Endothelial cell (in vitro differentiated cells): ENCODE data around the gene CNOT2. TPM values are rescaled to one million over a fixed set of nuclear protein-coding genes. Genes with fewer than 3 reads are reported as not detected.

ENCODE experiments used
- DNase-seq: peaks from one replicate; pipeline ENCODE4 v3.0.0; 2021; ENCODE audit warnings: low spot score
- H3K27ac Mint-ChIP-seq: one replicate; pipeline ENCODE4 v1.8.0; 2021; ENCODE audit warnings: mixed read lengths, inconsistent platforms; ENCODE audit not compliant: unreplicated experiment
- H3K27me3 Mint-ChIP-seq: one replicate; pipeline ENCODE4 v1.8.0; 2021; ENCODE audit warnings: mild to moderate bottlenecking, moderate library complexity, mixed read lengths, inconsistent platforms; ENCODE audit not compliant: unreplicated experiment
- H3K36me3 Mint-ChIP-seq: one replicate; pipeline ENCODE4 v1.8.0; 2021; ENCODE audit warnings: mild to moderate bottlenecking, low read depth, mixed read lengths, inconsistent platforms; ENCODE audit not compliant: unreplicated experiment
- H3K4me1 Mint-ChIP-seq: one replicate; pipeline ENCODE4 v1.8.0; 2021; ENCODE audit warnings: mild to moderate bottlenecking, mixed read lengths, inconsistent platforms; ENCODE audit not compliant: unreplicated experiment
- H3K4me3 Mint-ChIP-seq: one replicate; pipeline ENCODE4 v1.8.0; 2021; ENCODE audit warnings: mild to moderate bottlenecking, mixed read lengths, inconsistent platforms; ENCODE audit not compliant: unreplicated experiment
- H3K9me3 Mint-ChIP-seq: one replicate; pipeline ENCODE4 v1.8.0; 2021; ENCODE audit warnings: mixed read lengths, inconsistent platforms; ENCODE audit not compliant: unreplicated experiment
- total RNA-seq: library from RNA; stranded (reverse); fragmentation: NEBNext Ultra II Directional; extraction: Animal tissue kit (Norgen Biotek cat#: 25700); gene quantifications from one replicate; pipeline ENCODE4 v1.2.1, GENCODE V29; 2021; ENCODE audit not compliant: unreplicated experiment
- TF ChIP-seq, protein P1 (sequence below): fragments of 200-600 bp; sonication (generic); IDR thresholded peaks from one replicate; pipeline ENCODE4 v1.5.0; 2021; ENCODE audit warnings: antibody characterized with exemption; ENCODE audit not compliant: unreplicated experiment

Gene CNOT2
- total RNA-seq, 1 donor from 2014 or later = 136 TPM

DNA sequence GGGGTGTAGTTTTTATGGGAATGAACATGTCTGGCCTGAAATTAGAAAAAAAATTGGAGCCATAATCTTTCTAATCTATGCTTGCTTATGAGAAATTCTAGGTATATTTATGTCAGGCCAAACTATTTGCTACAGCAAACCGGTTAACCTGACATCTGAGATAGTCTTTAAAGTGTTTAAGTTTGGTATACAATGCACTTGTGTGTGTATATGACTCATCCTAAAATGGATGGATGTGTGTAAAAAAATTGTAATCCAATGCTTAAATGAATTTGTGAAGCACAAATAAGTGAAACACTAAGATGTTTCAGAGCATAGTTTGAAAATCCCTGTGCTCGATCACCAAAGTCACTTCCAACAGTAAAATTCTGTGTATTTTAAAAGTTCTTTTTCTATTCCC is 6.7 kb downstream of the CNOT2 start:
- H3K4me1 Mint-ChIP-seq = peaks cover 51% of the 10 kb centered on the region
- no peak overlapping the region for H3K4me3 Mint-ChIP-seq
- no peaks in the 10 kb centered on the region for H3K9me3 Mint-ChIP-seq
- no peak for DNase-seq
- TF ChIP-seq, protein P1, sequence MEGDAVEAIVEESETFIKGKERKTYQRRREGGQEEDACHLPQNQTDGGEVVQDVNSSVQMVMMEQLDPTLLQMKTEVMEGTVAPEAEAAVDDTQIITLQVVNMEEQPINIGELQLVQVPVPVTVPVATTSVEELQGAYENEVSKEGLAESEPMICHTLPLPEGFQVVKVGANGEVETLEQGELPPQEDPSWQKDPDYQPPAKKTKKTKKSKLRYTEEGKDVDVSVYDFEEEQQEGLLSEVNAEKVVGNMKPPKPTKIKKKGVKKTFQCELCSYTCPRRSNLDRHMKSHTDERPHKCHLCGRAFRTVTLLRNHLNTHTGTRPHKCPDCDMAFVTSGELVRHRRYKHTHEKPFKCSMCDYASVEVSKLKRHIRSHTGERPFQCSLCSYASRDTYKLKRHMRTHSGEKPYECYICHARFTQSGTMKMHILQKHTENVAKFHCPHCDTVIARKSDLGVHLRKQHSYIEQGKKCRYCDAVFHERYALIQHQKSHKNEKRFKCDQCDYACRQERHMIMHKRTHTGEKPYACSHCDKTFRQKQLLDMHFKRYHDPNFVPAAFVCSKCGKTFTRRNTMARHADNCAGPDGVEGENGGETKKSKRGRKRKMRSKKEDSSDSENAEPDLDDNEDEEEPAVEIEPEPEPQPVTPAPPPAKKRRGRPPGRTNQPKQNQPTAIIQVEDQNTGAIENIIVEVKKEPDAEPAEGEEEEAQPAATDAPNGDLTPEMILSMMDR = no peak
- no peaks in the 10 kb centered on the region for H3K27me3 Mint-ChIP-seq
- H3K27ac Mint-ChIP-seq = no peak overlapping the region
- H3K36me3 Mint-ChIP-seq = peaks cover 4% of the 10 kb centered on the region

DNA sequence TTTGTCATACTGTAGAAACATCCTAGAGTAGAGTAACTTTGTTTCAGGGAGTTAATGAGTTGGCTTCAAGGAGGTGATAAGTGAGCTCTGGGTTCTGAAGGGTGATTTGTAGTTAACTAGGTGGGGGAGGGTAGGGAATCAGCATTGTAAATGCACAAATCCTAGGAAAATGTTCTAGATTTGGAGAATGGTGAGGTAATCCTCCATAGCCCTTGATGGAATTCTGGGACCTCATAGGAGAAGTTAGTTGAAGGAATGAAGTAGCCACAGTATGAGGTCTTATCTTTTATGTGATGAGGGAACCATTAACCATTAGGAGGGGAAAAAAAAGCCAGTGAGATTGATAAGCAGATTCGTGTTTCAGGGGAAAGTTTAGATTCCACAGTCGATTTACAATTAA is 8.0 kb downstream of the CNOT2 start:
- Mint-ChIP-seq H3K27ac (peak overlapping the region; percentile 28), H3K9me3 (no peaks in the 10 kb centered on the region), H3K4me3 (no peak overlapping the region), H3K36me3 (peaks cover 4% of the 10 kb centered on the region), H3K27me3 (no peaks in the 10 kb centered on the region), H3K4me1 (peaks cover 48% of the 10 kb centered on the region)
- no peak for DNase-seq
- TF ChIP-seq, protein P1 = no peak

DNA sequence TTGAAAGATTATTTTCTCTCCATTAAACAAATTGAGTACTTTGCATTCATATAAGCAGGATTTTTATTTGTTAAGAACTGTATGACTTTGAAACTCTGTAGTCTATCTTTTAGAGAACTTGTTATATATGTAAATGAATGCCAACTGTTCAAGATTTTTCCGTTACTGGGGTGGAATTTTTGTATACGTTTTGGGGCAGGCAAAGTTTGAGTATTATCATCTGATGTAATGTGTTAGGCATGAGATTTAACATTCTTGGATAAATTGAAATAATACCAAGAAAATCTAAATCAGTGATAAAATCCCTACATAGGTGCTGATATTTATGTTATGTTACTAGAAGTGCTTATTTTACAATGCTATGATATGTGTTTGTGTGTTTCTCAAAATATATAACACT is 8.4 kb downstream of the CNOT2 start:
- Mint-ChIP-seq H3K4me3 (peak overlapping the region; percentile 4), H3K27me3 (no peaks in the 10 kb centered on the region), H3K4me1 (peaks cover 48% of the 10 kb centered on the region), H3K9me3 (no peaks in the 10 kb centered on the region), H3K27ac (no peak overlapping the region), H3K36me3 (peaks cover 4% of the 10 kb centered on the region)
- no peak for DNase-seq
- TF ChIP-seq, protein P1 = no peak

DNA sequence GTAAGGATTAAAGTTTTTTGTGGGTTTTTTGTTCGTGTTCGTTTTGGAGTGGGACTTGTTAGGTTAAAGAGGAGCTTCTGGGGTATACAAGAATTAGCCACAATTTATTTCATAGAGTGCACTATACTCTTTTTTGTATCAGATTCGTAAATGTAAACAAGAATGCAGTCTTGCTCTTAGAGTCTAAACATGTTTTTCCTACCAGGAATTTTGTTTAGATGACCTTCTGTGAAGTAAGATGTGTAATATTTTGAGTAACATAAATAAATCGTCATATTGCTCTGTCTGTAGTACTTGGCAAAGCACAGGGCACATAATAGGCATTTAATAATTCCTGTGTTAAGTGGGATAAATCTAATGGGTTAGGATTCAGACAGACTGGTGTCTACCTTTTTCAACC is 9.6 kb downstream of the CNOT2 start:
- H3K27ac Mint-ChIP-seq = no peak overlapping the region
- no peaks in the 10 kb centered on the region for H3K36me3 Mint-ChIP-seq
- DNase-seq = no peak
- peaks cover 42% of the 10 kb centered on the region for H3K4me1 Mint-ChIP-seq
- TF ChIP-seq, protein P1 = no peak
- no peak overlapping the region for H3K4me3 Mint-ChIP-seq
- H3K9me3 Mint-ChIP-seq = no peaks in the 10 kb centered on the region
- H3K27me3 Mint-ChIP-seq = no peaks in the 10 kb centered on the region

DNA sequence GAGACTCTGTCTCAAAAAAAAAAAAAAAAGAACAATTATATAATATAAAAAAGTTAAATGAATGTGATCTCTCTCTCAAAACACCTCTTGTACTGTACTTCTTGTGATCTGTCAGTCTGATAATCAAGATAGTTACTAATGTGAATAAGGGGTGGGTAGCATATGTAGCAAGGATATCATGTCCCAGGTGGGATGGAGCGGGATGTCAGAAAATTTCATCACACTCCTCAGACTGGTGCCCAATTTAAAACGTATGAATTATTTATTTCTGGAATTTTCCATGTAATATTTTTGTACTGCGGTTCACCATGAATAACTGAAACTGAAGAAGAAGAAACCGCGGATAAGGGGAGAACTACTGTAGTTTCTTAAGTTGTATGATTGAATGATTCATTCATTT is 11.0 kb downstream of the CNOT2 start:
- no peaks in the 10 kb centered on the region for H3K36me3 Mint-ChIP-seq
- no peak for DNase-seq
- H3K4me3 Mint-ChIP-seq = no peak overlapping the region
- peaks cover 45% of the 10 kb centered on the region for H3K4me1 Mint-ChIP-seq
- H3K27ac Mint-ChIP-seq = no peak overlapping the region
- TF ChIP-seq, protein P1 = no peak
- H3K27me3 Mint-ChIP-seq = no peaks in the 10 kb centered on the region
- H3K9me3 Mint-ChIP-seq = no peaks in the 10 kb centered on the region
